ENCODE results near the gene WBP4. TPM values are rescaled to one million over a fixed set of nuclear protein-coding genes. Genes with fewer than 3 reads are reported as not detected.
"Not testable (repeated sequence)": the region's sequence is repeated elsewhere in the genome, so short reads cannot be mapped to it uniquely, and the experiment has no call there.

Gene WBP4
- total RNA-seq, 2 experiments from 2014 or later, result 6.9 to 7.4 TPM

DNA sequence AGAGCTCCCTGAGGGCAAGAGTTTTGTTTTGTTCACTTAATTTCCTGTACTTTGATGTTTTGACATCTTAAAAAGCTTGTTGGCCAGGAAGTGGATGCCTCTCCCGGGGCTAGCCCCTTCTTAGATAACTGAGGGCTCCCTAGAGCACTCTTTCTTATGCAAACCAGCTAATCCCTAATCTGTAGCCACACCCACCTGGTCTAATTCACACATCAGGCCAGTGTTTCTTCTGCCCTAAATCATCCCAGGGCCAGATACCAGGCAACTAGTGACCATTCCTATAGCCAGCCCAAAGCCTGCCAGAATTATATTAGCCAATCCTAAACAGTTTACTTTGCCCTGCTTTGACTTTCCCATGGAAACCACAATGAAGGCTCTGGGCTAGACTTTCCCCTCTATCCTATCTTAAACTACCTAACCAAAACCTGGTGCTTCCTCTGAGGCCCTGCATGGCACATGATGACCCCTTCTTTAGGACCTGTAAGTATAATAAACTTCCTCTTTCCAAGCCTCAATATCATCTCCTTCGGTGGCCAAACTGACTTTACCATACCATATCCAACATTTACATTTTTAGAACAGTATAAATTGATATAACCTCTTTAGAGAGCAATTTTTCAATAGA lies 24.8 kb downstream of the WBP4 start:
- H3K36me3 Mint-ChIP-seq (ENCODE audit: low read depth), result peaks cover 30% of the 10 kb centered on the region
- ChIA-PET POLR2A (interaction anchor here (1.1 kb wide), 1 partner anchor 25 kb away, joined by 3 read pairs; the partner anchor contains the start of gene WBP4), CTCF (no interaction called here)
- H3K4me3 ChIP-seq (ENCODE audit: low read length), result no peak overlapping the region
- DNase-seq (no peak), ATAC-seq (ENCODE audit: poor library complexity) (no peak)
- H3K4me3 Mint-ChIP-seq, result no peak overlapping the region
- H3K27me3 Mint-ChIP-seq, result no peaks in the 10 kb centered on the region
- H3K4me1 ChIP-seq (ENCODE audit: insufficient read depth, low read length), result no peaks in the 10 kb centered on the region
- no peaks in the 10 kb centered on the region for H3K27me3 ChIP-seq (ENCODE audit: control insufficient read depth in 1 of 2, insufficient read depth in 2 of 2, low read length in 2 of 2)
- H3K4me1 Mint-ChIP-seq (ENCODE audit: low read depth), result peaks cover 5% of the 10 kb centered on the region
- TF ChIP-seq, protein P1, sequence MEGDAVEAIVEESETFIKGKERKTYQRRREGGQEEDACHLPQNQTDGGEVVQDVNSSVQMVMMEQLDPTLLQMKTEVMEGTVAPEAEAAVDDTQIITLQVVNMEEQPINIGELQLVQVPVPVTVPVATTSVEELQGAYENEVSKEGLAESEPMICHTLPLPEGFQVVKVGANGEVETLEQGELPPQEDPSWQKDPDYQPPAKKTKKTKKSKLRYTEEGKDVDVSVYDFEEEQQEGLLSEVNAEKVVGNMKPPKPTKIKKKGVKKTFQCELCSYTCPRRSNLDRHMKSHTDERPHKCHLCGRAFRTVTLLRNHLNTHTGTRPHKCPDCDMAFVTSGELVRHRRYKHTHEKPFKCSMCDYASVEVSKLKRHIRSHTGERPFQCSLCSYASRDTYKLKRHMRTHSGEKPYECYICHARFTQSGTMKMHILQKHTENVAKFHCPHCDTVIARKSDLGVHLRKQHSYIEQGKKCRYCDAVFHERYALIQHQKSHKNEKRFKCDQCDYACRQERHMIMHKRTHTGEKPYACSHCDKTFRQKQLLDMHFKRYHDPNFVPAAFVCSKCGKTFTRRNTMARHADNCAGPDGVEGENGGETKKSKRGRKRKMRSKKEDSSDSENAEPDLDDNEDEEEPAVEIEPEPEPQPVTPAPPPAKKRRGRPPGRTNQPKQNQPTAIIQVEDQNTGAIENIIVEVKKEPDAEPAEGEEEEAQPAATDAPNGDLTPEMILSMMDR (IDR thresholded peaks at IDR 0.05), result no peak
- H3K9me3 ChIP-seq (ENCODE audit: control insufficient read depth in 1 of 2, insufficient read depth in 1 of 2, low read length in 2 of 2), result peaks cover 0 to 6% of the 10 kb centered on the region in 2 experiments
- peaks cover 2% of the 10 kb centered on the region for H3K9me3 Mint-ChIP-seq
- peaks cover 20% of the 10 kb centered on the region for H3K36me3 ChIP-seq (ENCODE audit: insufficient read depth, low read length)
- no peak overlapping the region for H3K27ac ChIP-seq (ENCODE audit: low read depth in 1 of 2, low read length in 2 of 2)
- intact Hi-C loops (cut with DNase I, micrococcal nuclease), result no loop called here
- no peak overlapping the region for H3K27ac Mint-ChIP-seq

DNA sequence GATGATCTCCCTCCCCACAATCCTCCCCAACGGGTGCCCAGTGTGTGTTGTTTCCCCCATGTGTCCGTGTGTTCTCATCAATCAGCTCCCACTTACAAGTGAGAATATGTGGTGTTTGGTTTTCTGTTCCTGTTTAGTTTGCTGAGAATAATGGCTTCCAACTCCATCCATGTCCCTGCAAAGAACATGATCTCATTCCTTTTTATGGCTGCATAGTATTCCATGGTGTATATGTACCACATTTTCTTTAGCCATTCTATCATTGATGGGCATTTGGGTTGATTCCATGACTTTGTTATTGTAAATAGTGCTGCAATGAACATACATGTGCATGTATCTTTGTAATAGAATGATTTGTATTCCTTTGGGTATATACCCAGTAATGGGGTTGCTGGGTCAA lies 34.4 kb downstream of the WBP4 start:
- DNase-seq; H3K4me3 Mint-ChIP-seq; H3K36me3 Mint-ChIP-seq (ENCODE audit: low read depth); H3K27ac Mint-ChIP-seq; ATAC-seq (ENCODE audit: poor library complexity); intact Hi-C loops (cut with DNase I, micrococcal nuclease); H3K9me3 ChIP-seq (ENCODE audit: control insufficient read depth in 1 of 2, insufficient read depth in 1 of 2, low read length in 2 of 2); POLR2A ChIA-PET; H3K27ac ChIP-seq (ENCODE audit: low read depth in 1 of 2, low read length in 2 of 2); H3K27me3 ChIP-seq (ENCODE audit: control insufficient read depth in 1 of 2, insufficient read depth in 2 of 2, low read length in 2 of 2); H3K9me3 Mint-ChIP-seq; H3K4me3 ChIP-seq (ENCODE audit: low read length); H3K36me3 ChIP-seq (ENCODE audit: insufficient read depth, low read length); H3K27me3 Mint-ChIP-seq; H3K4me1 ChIP-seq (ENCODE audit: insufficient read depth, low read length); H3K4me1 Mint-ChIP-seq (ENCODE audit: low read depth): not testable (repeated sequence)
- CTCF ChIA-PET, result interaction anchor here (0.8 kb wide), 1 partner anchor 8 kb away, joined by 3 read pairs; no protein-coding TSS in a partner anchor

DNA sequence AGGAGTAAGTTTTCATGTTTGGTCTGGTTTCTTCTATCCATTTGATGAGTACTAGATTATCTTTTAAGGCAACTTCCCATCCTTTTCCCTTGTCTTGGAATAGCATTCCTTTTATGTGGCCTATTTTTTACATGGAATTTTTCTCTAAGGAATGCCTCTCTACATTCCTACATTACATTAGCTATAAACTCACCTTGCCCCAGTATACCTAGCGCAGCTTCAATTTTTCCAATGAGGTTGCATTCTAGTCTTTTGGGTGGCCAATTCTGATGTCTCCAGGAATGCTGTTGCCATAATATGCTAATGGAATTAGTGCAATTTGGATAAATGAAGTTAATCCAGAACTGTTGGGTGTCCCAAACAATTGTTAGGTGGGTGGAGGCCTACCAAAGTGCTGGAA lies 37.5 kb downstream of the WBP4 start:
- H3K36me3 Mint-ChIP-seq (ENCODE audit: low read depth), result no peaks in the 10 kb centered on the region
- no peaks in the 10 kb centered on the region for H3K27me3 Mint-ChIP-seq
- TF ChIP-seq, protein P1 (IDR thresholded peaks at IDR 0.05), result no peak
- Histone ChIP-seq H3K9me3 (ENCODE audit: control insufficient read depth in 1 of 2, insufficient read depth in 1 of 2, low read length in 2 of 2) (no peaks in the 10 kb centered on the region), H3K36me3 (ENCODE audit: insufficient read depth, low read length) (no peaks in the 10 kb centered on the region), H3K4me3 (ENCODE audit: low read length) (no peak overlapping the region), H3K27ac (ENCODE audit: low read depth in 1 of 2, low read length in 2 of 2) (no peak overlapping the region), H3K27me3 (ENCODE audit: control insufficient read depth in 1 of 2, insufficient read depth in 2 of 2, low read length in 2 of 2) (peaks cover 0 to 4% of the 10 kb centered on the region in 2 experiments), H3K4me1 (ENCODE audit: insufficient read depth, low read length) (no peaks in the 10 kb centered on the region)
- intact Hi-C loops (cut with DNase I, micrococcal nuclease), result no loop called here
- H3K4me1 Mint-ChIP-seq (ENCODE audit: low read depth), result no peaks in the 10 kb centered on the region
- H3K27ac Mint-ChIP-seq, result no peak overlapping the region
- POLR2A ChIA-PET, result no interaction called here
- DNase-seq (no peak), ATAC-seq (ENCODE audit: poor library complexity) (no peak)
- no peaks in the 10 kb centered on the region for H3K9me3 Mint-ChIP-seq
- no peak overlapping the region for H3K4me3 Mint-ChIP-seq
- CTCF ChIA-PET, result no interaction called here

DNA sequence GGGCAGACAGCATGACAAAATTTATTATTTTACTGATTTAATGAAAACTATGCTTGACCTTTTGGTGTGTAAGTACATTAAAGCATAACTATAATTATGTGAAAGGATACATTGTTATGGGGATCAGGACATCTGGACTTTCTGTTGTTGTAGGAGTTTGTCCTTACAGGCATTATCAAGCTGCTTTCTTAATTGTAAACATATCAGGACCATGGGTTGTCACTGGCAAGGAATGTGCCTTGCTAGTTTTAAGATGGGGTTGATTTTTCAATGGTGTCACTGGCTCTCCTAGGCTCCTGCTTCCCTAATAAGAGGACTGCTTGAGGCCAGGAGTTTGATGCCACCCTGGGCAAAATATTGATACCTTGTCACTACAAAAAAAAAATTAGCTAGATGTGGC lies 38.7 kb downstream of the WBP4 start:
- TF ChIP-seq, protein P1 (IDR thresholded peaks at IDR 0.05), result no peak
- ChIA-PET CTCF (no interaction called here), POLR2A (no interaction called here)
- Mint-ChIP-seq H3K36me3 (ENCODE audit: low read depth) (no peaks in the 10 kb centered on the region), H3K27ac (no peak overlapping the region), H3K4me3 (no peak overlapping the region), H3K9me3 (no peaks in the 10 kb centered on the region), H3K27me3 (no peaks in the 10 kb centered on the region), H3K4me1 (ENCODE audit: low read depth) (no peaks in the 10 kb centered on the region)
- H3K27ac ChIP-seq (ENCODE audit: low read depth in 1 of 2, low read length in 2 of 2), result no peak overlapping the region
- intact Hi-C loops (cut with DNase I, micrococcal nuclease), result no loop called here
- DNase-seq (no peak), ATAC-seq (ENCODE audit: poor library complexity) (no peak)
- no peaks in the 10 kb centered on the region for H3K9me3 ChIP-seq (ENCODE audit: control insufficient read depth in 1 of 2, insufficient read depth in 1 of 2, low read length in 2 of 2)
- no peaks in the 10 kb centered on the region for H3K36me3 ChIP-seq (ENCODE audit: insufficient read depth, low read length)
- H3K27me3 ChIP-seq (ENCODE audit: control insufficient read depth in 1 of 2, insufficient read depth in 2 of 2, low read length in 2 of 2), result peaks cover 0 to 4% of the 10 kb centered on the region in 2 experiments
- no peaks in the 10 kb centered on the region for H3K4me1 ChIP-seq (ENCODE audit: insufficient read depth, low read length)
- no peak overlapping the region for H3K4me3 ChIP-seq (ENCODE audit: low read length)
